ENCODE data around the gene SDR42E2. TPM values are rescaled to one million over a fixed set of nuclear protein-coding genes. Genes with fewer than 3 reads are reported as not detected.

Gene SDR42E2
- total RNA-seq, 2 experiments from 2014 or later = 0.29 TPM; not detected in 1

DNA sequence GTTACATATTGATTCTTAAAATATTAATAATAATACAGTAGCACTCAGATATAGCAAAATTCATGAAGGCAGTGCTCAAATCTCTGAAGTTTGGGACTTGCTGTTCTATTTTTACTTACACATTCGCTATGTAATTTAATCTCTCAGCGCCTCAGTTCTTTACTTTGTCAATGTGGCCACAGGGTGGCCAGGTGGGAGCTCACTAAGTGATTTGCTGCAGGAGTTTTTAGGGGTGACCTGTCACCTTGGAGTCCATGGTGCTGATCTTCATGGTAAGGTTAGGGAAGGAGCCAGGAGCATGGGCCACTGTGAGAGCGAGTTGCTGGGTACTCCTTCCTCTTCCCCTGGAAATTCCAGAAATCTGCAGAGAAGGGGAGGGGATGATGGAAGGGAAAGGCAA lies 41.9 kb upstream of the SDR42E2 start:
- no peaks in the 10 kb centered on the region for H4K20me1 ChIP-seq (ENCODE audit: insufficient read depth, low read length)
- no peak overlapping the region for H3K4me2 ChIP-seq (ENCODE audit: low read length)
- no peak overlapping the region for H3K27ac ChIP-seq (ENCODE audit: low read depth, low read length, poor library complexity, severe bottlenecking)
- TF ChIP-seq CTCF (conservative IDR thresholded peaks at IDR 0.05; ENCODE audit: low read length) (0 out of 2 replicates have a peak, but pooled peaks have one; percentile 20), EZH2phosphoT487 (IDR thresholded peaks at IDR 0.05; ENCODE audit: borderline replicate concordance, low read depth, low read length) (no peak)
- H3K9me3 ChIP-seq (ENCODE audit: low read length) = no peaks in the 10 kb centered on the region
- no peak overlapping the region for H2AFZ ChIP-seq (ENCODE audit: low read length)
- H3K4me3 ChIP-seq (ENCODE audit: low read depth, low read length, poor library complexity, severe bottlenecking) = no peak overlapping the region
- BruUV-seq (replicated peaks) = no TSS peak
- H3K4me1 ChIP-seq (ENCODE audit: insufficient read depth, low read length, poor library complexity, severe bottlenecking) = no peaks in the 10 kb centered on the region
- ChIA-PET CTCF (ENCODE audit: unreplicated experiment) (no interaction called here), POLR2A (interaction anchor here (1.7 kb wide), 1 partner anchor 42 kb away, joined by 5 read pairs; no protein-coding TSS in a partner anchor)
- no peaks in the 10 kb centered on the region for H3K36me3 ChIP-seq (ENCODE audit: insufficient read depth, low read length)
- H3K9me2 ChIP-seq (ENCODE audit: insufficient read depth, low read length) = no peaks in the 10 kb centered on the region
- intact Hi-C loops (cut with micrococcal nuclease; ENCODE audit: unreplicated experiment) = no loop called here
- H3K79me2 ChIP-seq (ENCODE audit: insufficient read depth, low read depth, low read length) = no peaks in the 10 kb centered on the region
- DNase-seq (ENCODE audit: low spot score) = no peak

DNA sequence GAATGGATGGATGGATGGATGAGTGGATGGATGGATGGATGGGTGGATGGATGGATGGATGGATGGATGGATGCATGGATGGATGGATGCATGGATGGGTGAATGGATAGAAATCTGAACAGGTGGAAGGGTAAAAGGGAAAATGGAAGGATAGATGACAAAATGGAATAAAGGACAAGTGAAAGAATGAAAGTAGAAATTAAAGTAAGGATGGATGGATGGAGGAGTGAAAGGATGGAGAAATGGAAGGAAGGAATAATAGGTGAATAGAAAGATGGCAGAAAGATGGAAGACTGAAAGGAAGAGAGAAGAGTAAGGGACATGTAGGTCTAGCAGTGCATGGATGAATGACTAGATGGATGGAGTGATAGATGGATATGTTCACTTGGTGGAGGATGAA lies 40.1 kb upstream of the SDR42E2 start:
- TF ChIP-seq CTCF (conservative IDR thresholded peaks at IDR 0.05; ENCODE audit: low read length) (no peak), EZH2phosphoT487 (IDR thresholded peaks at IDR 0.05; ENCODE audit: borderline replicate concordance, low read depth, low read length) (no peak)
- Histone ChIP-seq H3K9me2 (ENCODE audit: insufficient read depth, low read length) (no peaks in the 10 kb centered on the region), H3K4me3 (ENCODE audit: low read depth, low read length, poor library complexity, severe bottlenecking) (no peak overlapping the region), H2AFZ (ENCODE audit: low read length) (no peak overlapping the region), H4K20me1 (ENCODE audit: insufficient read depth, low read length) (no peaks in the 10 kb centered on the region), H3K9me3 (ENCODE audit: low read length) (no peaks in the 10 kb centered on the region), H3K36me3 (ENCODE audit: insufficient read depth, low read length) (no peaks in the 10 kb centered on the region), H3K4me2 (ENCODE audit: low read length) (no peak overlapping the region), H3K79me2 (ENCODE audit: insufficient read depth, low read depth, low read length) (no peaks in the 10 kb centered on the region), H3K4me1 (ENCODE audit: insufficient read depth, low read length, poor library complexity, severe bottlenecking) (no peaks in the 10 kb centered on the region), H3K27ac (ENCODE audit: low read depth, low read length, poor library complexity, severe bottlenecking) (no peak overlapping the region)
- ChIA-PET POLR2A (no interaction called here), CTCF (ENCODE audit: unreplicated experiment) (no interaction called here)
- intact Hi-C loops (cut with micrococcal nuclease; ENCODE audit: unreplicated experiment) = no loop called here
- DNase-seq (ENCODE audit: low spot score) = no peak
- no TSS peak for BruUV-seq (replicated peaks)

- H3K27ac ChIP-seq (ENCODE audit: low read depth, low read length, poor library complexity, severe bottlenecking) = no peak overlapping the region
- no peaks in the 10 kb centered on the region for H3K4me1 ChIP-seq (ENCODE audit: insufficient read depth, low read length, poor library complexity, severe bottlenecking)
- intact Hi-C loops (cut with micrococcal nuclease; ENCODE audit: unreplicated experiment) = no loop called here
- ChIA-PET CTCF (ENCODE audit: unreplicated experiment) (no interaction called here), POLR2A (no interaction called here)
- TF ChIP-seq EZH2phosphoT487 (IDR thresholded peaks at IDR 0.05; ENCODE audit: borderline replicate concordance, low read depth, low read length) (no peak), CTCF (conservative IDR thresholded peaks at IDR 0.05; ENCODE audit: low read length) (peak; percentile 52)
- no peak overlapping the region for H2AFZ ChIP-seq (ENCODE audit: low read length)
- BruUV-seq (replicated peaks) = no TSS peak
- H3K9me2 ChIP-seq (ENCODE audit: insufficient read depth, low read length) = no peaks in the 10 kb centered on the region
- no peaks in the 10 kb centered on the region for H3K79me2 ChIP-seq (ENCODE audit: insufficient read depth, low read depth, low read length)
- H3K9me3 ChIP-seq (ENCODE audit: low read length) = no peaks in the 10 kb centered on the region
- H3K36me3 ChIP-seq (ENCODE audit: insufficient read depth, low read length) = no peaks in the 10 kb centered on the region
- H3K4me3 ChIP-seq (ENCODE audit: low read depth, low read length, poor library complexity, severe bottlenecking) = no peak overlapping the region
- no peak for DNase-seq (ENCODE audit: low spot score)
- no peaks in the 10 kb centered on the region for H4K20me1 ChIP-seq (ENCODE audit: insufficient read depth, low read length)
- no peak overlapping the region for H3K4me2 ChIP-seq (ENCODE audit: low read length)
These were observed 39.2 kb upstream of the SDR42E2 start for GRCh38 chr16:22123146-22123545.
